ENCODE measurements around the gene LYPD6B. TPM values are rescaled to one million over a fixed set of nuclear protein-coding genes. Genes with fewer than 3 reads are reported as not detected.

The LYPD6B gene
- total and polyA plus RNA-seq, 7 experiments from 2014 or later, result 0.37 to 1.7 TPM; not detected in 5

GRCh38 chr2:149183187-149183586, 144.7 kb downstream of the LYPD6B start:
- no peak overlapping the region for H3K27ac ChIP-seq (ENCODE audit: low read depth, low read length)
- intact Hi-C loops (cut with micrococcal nuclease), result no loop called here
- DNase-seq (no peak), ATAC-seq (no peak)
- Mint-ChIP-seq H3K4me3 (no peak overlapping the region), H3K4me1 (no peaks in the 10 kb centered on the region), H3K9me3 (no peaks in the 10 kb centered on the region), H3K27me3 (peaks cover 0 to 7% (median 5%) of the 10 kb centered on the region in 5 donors), H3K27ac (no peak overlapping the region), H3K36me3 (no peaks in the 10 kb centered on the region)
- H3K9me3 ChIP-seq (ENCODE audit: control insufficient read depth in 2 of 3, low read length in 3 of 3), result no peaks in the 10 kb centered on the region
- ChIA-PET CTCF (no interaction called here), POLR2A (no interaction called here)
- no peaks in the 10 kb centered on the region for H3K36me3 ChIP-seq (ENCODE audit: control insufficient read depth in 2 of 3, insufficient read depth in 3 of 3, low read length in 3 of 3)
- H3K27me3 ChIP-seq (ENCODE audit: control insufficient read depth in 2 of 2, insufficient read depth in 2 of 2, low read length in 2 of 2), result no peaks in the 10 kb centered on the region
- no peak overlapping the region for H3K4me3 ChIP-seq (ENCODE audit: low read length)
- H3K4me1 ChIP-seq (ENCODE audit: control insufficient read depth in 2 of 2, insufficient read depth in 2 of 2, low read length in 2 of 2), result no peaks in the 10 kb centered on the region

GRCh38 chr2:149184991-149185390, 146.5 kb downstream of the LYPD6B start:
- Histone ChIP-seq H3K9me3 (ENCODE audit: control insufficient read depth in 2 of 3, low read length in 3 of 3) (no peaks in the 10 kb centered on the region), H3K27me3 (ENCODE audit: control insufficient read depth in 2 of 2, insufficient read depth in 2 of 2, low read length in 2 of 2) (no peaks in the 10 kb centered on the region), H3K4me1 (ENCODE audit: control insufficient read depth in 2 of 2, insufficient read depth in 2 of 2, low read length in 2 of 2) (no peaks in the 10 kb centered on the region), H3K36me3 (ENCODE audit: control insufficient read depth in 2 of 3, insufficient read depth in 3 of 3, low read length in 3 of 3) (no peaks in the 10 kb centered on the region), H3K4me3 (ENCODE audit: low read length) (no peak overlapping the region), H3K27ac (ENCODE audit: low read depth, low read length) (no peak overlapping the region)
- Mint-ChIP-seq H3K4me3 (no peak overlapping the region), H3K27ac (no peak overlapping the region), H3K4me1 (no peaks in the 10 kb centered on the region), H3K27me3 (peaks cover 0 to 5% (median 0%) of the 10 kb centered on the region in 5 donors), H3K36me3 (no peaks in the 10 kb centered on the region), H3K9me3 (no peaks in the 10 kb centered on the region)
- ATAC-seq (no peak), DNase-seq (no peak)
- ChIA-PET POLR2A (no interaction called here), CTCF (no interaction called here)
- intact Hi-C loops (cut with micrococcal nuclease), result no loop called here

GRCh38 chr2:149185942-149186490, 147.5 kb downstream of the LYPD6B start:
- no peak overlapping the region for H3K27ac ChIP-seq (ENCODE audit: low read depth, low read length)
- ATAC-seq (no peak), DNase-seq (no peak)
- H3K27ac Mint-ChIP-seq, result no peak overlapping the region
- intact Hi-C loops (cut with micrococcal nuclease), result no loop called here
- no peaks in the 10 kb centered on the region for H3K27me3 ChIP-seq (ENCODE audit: control insufficient read depth in 2 of 2, insufficient read depth in 2 of 2, low read length in 2 of 2)
- no peaks in the 10 kb centered on the region for H3K36me3 Mint-ChIP-seq
- H3K4me3 ChIP-seq (ENCODE audit: low read length), result no peak overlapping the region
- no peaks in the 10 kb centered on the region for H3K36me3 ChIP-seq (ENCODE audit: control insufficient read depth in 2 of 3, insufficient read depth in 3 of 3, low read length in 3 of 3)
- no peaks in the 10 kb centered on the region for H3K9me3 Mint-ChIP-seq
- H3K27me3 Mint-ChIP-seq, result peaks cover 0 to 5% (median 0%) of the 10 kb centered on the region in 5 donors
- H3K4me1 ChIP-seq (ENCODE audit: control insufficient read depth in 2 of 2, insufficient read depth in 2 of 2, low read length in 2 of 2), result no peaks in the 10 kb centered on the region
- ChIA-PET CTCF (interaction anchor here (0.7 kb wide), 1 partner anchor 64 kb away, joined by 3 read pairs; no protein-coding TSS in a partner anchor), POLR2A (no interaction called here)
- H3K4me1 Mint-ChIP-seq, result no peaks in the 10 kb centered on the region
- H3K9me3 ChIP-seq (ENCODE audit: control insufficient read depth in 2 of 3, low read length in 3 of 3), result no peaks in the 10 kb centered on the region
- H3K4me3 Mint-ChIP-seq, result no peak overlapping the region

GRCh38 chr2:149187057-149187456, 148.6 kb downstream of the LYPD6B start:
- H3K36me3 Mint-ChIP-seq, result no peaks in the 10 kb centered on the region
- DNase-seq (no peak), ATAC-seq (no peak)
- H3K9me3 Mint-ChIP-seq, result no peaks in the 10 kb centered on the region
- no peak overlapping the region for H3K4me3 Mint-ChIP-seq
- Histone ChIP-seq H3K4me1 (ENCODE audit: control insufficient read depth in 2 of 2, insufficient read depth in 2 of 2, low read length in 2 of 2) (no peaks in the 10 kb centered on the region), H3K9me3 (ENCODE audit: control insufficient read depth in 2 of 3, low read length in 3 of 3) (no peaks in the 10 kb centered on the region), H3K27me3 (ENCODE audit: control insufficient read depth in 2 of 2, insufficient read depth in 2 of 2, low read length in 2 of 2) (no peaks in the 10 kb centered on the region), H3K27ac (ENCODE audit: low read depth, low read length) (no peak overlapping the region), H3K4me3 (ENCODE audit: low read length) (no peak overlapping the region), H3K36me3 (ENCODE audit: control insufficient read depth in 2 of 3, insufficient read depth in 3 of 3, low read length in 3 of 3) (no peaks in the 10 kb centered on the region)
- CTCF ChIA-PET, result no interaction called here
- H3K27ac Mint-ChIP-seq, result no peak overlapping the region
- peaks cover 0 to 4% (median 0%) of the 10 kb centered on the region in 5 donors for H3K27me3 Mint-ChIP-seq
- H3K4me1 Mint-ChIP-seq, result no peaks in the 10 kb centered on the region
- POLR2A ChIA-PET, result interaction anchor here (0.6 kb wide), 1 partner anchor 53 kb away, joined by 4 read pairs; no protein-coding TSS in a partner anchor
- intact Hi-C loops (cut with micrococcal nuclease), result no loop called here

- H3K4me1 ChIP-seq (ENCODE audit: control insufficient read depth in 2 of 2, insufficient read depth in 2 of 2, low read length in 2 of 2), result no peaks in the 10 kb centered on the region
- peaks cover 0 to 4% (median 0%) of the 10 kb centered on the region in 5 donors for H3K27me3 Mint-ChIP-seq
These were observed 149.8 kb downstream of the LYPD6B start for GRCh38 chr2:149188291-149188690.

GRCh38 chr2:149189769-149190168, 151.3 kb downstream of the LYPD6B start:
- intact Hi-C loops (cut with micrococcal nuclease), result no loop called here
- no peaks in the 10 kb centered on the region for H3K27me3 ChIP-seq (ENCODE audit: control insufficient read depth in 2 of 2, insufficient read depth in 2 of 2, low read length in 2 of 2)
- no peak overlapping the region for H3K27ac ChIP-seq (ENCODE audit: low read depth, low read length)
- Mint-ChIP-seq H3K27ac (no peak overlapping the region), H3K27me3 (peaks cover 0 to 8% (median 0%) of the 10 kb centered on the region in 5 donors), H3K4me3 (no peak overlapping the region), H3K4me1 (no peaks in the 10 kb centered on the region), H3K9me3 (no peaks in the 10 kb centered on the region), H3K36me3 (no peaks in the 10 kb centered on the region)
- no peak for DNase-seq
- no peak for ATAC-seq
- CTCF ChIA-PET, result no interaction called here
- H3K4me3 ChIP-seq (ENCODE audit: low read length), result no peak overlapping the region
- no peaks in the 10 kb centered on the region for H3K36me3 ChIP-seq (ENCODE audit: control insufficient read depth in 2 of 3, insufficient read depth in 3 of 3, low read length in 3 of 3)
- POLR2A ChIA-PET, result no interaction called here
- no peaks in the 10 kb centered on the region for H3K4me1 ChIP-seq (ENCODE audit: control insufficient read depth in 2 of 2, insufficient read depth in 2 of 2, low read length in 2 of 2)
- H3K9me3 ChIP-seq (ENCODE audit: control insufficient read depth in 2 of 3, low read length in 3 of 3), result no peaks in the 10 kb centered on the region

More at GRCh38 chr2:149188291-149188690, 149.8 kb downstream of the LYPD6B start:
- ATAC-seq (no peak), DNase-seq (no peak)
- Histone ChIP-seq H3K27ac (ENCODE audit: low read depth, low read length) (no peak overlapping the region), H3K27me3 (ENCODE audit: control insufficient read depth in 2 of 2, insufficient read depth in 2 of 2, low read length in 2 of 2) (no peaks in the 10 kb centered on the region), H3K4me3 (ENCODE audit: low read length) (no peak overlapping the region), H3K9me3 (ENCODE audit: control insufficient read depth in 2 of 3, low read length in 3 of 3) (no peaks in the 10 kb centered on the region), H3K36me3 (ENCODE audit: control insufficient read depth in 2 of 3, insufficient read depth in 3 of 3, low read length in 3 of 3) (no peaks in the 10 kb centered on the region)
- no peak overlapping the region for H3K4me3 Mint-ChIP-seq
- POLR2A ChIA-PET, result no interaction called here
- H3K4me1 Mint-ChIP-seq, result no peaks in the 10 kb centered on the region
- H3K27ac Mint-ChIP-seq, result no peak overlapping the region
- intact Hi-C loops (cut with micrococcal nuclease), result no loop called here
- H3K9me3 Mint-ChIP-seq, result no peaks in the 10 kb centered on the region
- H3K36me3 Mint-ChIP-seq, result no peaks in the 10 kb centered on the region
- CTCF ChIA-PET, result no interaction called here

- Histone ChIP-seq H3K27me3 (ENCODE audit: control insufficient read depth in 2 of 2, insufficient read depth in 2 of 2, low read length in 2 of 2) (no peaks in the 10 kb centered on the region), H3K9me3 (ENCODE audit: control insufficient read depth in 2 of 3, low read length in 3 of 3) (no peaks in the 10 kb centered on the region), H3K36me3 (ENCODE audit: control insufficient read depth in 2 of 3, insufficient read depth in 3 of 3, low read length in 3 of 3) (no peaks in the 10 kb centered on the region), H3K4me3 (ENCODE audit: low read length) (no peak overlapping the region), H3K27ac (ENCODE audit: low read depth, low read length) (no peak overlapping the region), H3K4me1 (ENCODE audit: control insufficient read depth in 2 of 2, insufficient read depth in 2 of 2, low read length in 2 of 2) (no peaks in the 10 kb centered on the region)
- intact Hi-C loops (cut with micrococcal nuclease), result no loop called here
- POLR2A ChIA-PET, result no interaction called here
- Mint-ChIP-seq H3K27me3 (peaks cover 0 to 8% (median 0%) of the 10 kb centered on the region in 5 donors), H3K27ac (no peak overlapping the region), H3K4me3 (no peak overlapping the region), H3K9me3 (no peaks in the 10 kb centered on the region), H3K36me3 (no peaks in the 10 kb centered on the region), H3K4me1 (no peaks in the 10 kb centered on the region)
- CTCF ChIA-PET, result no interaction called here
- DNase-seq, result no peak
- ATAC-seq, result no peak
These were observed 153.4 kb downstream of the LYPD6B start for GRCh38 chr2:149191915-149192314.
